BE2C (cell line): Measurements from ENCODE around the gene MRPL42. TPM values are rescaled to one million over a fixed set of nuclear protein-coding genes. Genes with fewer than 3 reads are reported as not detected.

ENCODE experiments used
- DNase-seq: peaks from one replicate; pipeline ENCODE4 v3.0.0-alpha.2; 2020
- H3K27me3 ChIP-seq: fragments of 250-450 bp; sonication (Bioruptor Pico); 2 replicates; pipeline ENCODE4 v1.5.1; 2020; ENCODE audit warnings: mild to moderate bottlenecking
- H3K36me3 ChIP-seq: fragments of 250-450 bp; sonication (Bioruptor Pico); 2 replicates; pipeline ENCODE4 v1.5.1; 2020; ENCODE audit warnings: mild to moderate bottlenecking
- H3K4me1 ChIP-seq: fragments of 250-450 bp; sonication (Bioruptor Pico); 2 replicates; pipeline ENCODE4 v1.5.1; 2020
- H3K4me3 ChIP-seq: 2 replicates; pipeline ENCODE4 v1.5.1; 2011; ENCODE audit warnings: low read depth, low read length
- H3K9me3 ChIP-seq: fragments of 250-450 bp; sonication (Bioruptor Pico); 2 replicates; pipeline ENCODE4 v1.5.1; 2020
- polyA plus RNA-seq: library from polyadenylated mRNA; unstranded; fragments of >200 nt; gene quantifications from one replicate; pipeline ENCODE4 v1.2.1, GENCODE V29; 2012; ENCODE audit warnings: low read depth, missing spikeins; ENCODE audit not compliant: insufficient read length, insufficient read depth
- TF ChIP-seq, protein P1 (sequence below): IDR thresholded peaks from 2 replicates; pipeline ENCODE4 v1.5.1; 2012; ENCODE audit warnings: mild to moderate bottlenecking, low read depth, low read length

MRPL42 gene
- polyA plus RNA-seq, result 50.4 TPM

DNA sequence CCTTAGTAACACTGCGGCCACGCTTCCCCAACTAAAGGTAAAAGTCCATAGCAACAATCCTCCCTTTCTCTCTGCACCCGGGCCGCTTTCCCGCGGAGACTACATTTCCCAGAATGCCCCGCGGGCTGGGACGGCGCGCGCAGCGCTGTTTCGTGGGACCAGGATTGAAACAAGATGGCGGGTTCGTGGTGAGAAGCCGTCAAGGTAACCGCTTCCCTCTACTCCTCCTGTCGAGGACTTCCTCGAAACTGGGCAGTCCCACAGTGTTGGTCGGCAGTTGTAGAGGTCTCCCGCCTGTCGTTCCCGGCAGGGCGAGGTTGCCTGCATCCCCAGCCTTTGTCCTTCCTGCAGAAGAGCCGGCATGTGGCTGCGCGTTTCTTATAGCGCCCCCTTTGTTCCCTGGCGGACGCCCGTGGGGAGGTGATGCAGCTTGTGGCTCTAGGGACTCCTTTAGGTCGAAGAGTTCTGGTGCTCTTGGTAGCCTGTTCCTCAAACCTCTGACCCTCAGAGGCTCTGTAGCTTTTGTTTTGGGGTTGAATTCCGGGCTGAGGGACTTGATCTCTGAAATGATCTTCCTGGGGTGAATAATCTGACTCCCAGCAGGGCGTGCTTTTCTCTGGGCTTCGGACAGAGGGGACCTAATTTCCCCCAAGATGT, at the start of gene MRPL42:
TSS of gene MRPL42 (plus strand) at position 164 of the 657 bp plus-strand sequence. CDS start 1,772 bp downstream, outside the sequence.
- DNase-seq, result peak; percentile 91
- TF ChIP-seq, protein P1, sequence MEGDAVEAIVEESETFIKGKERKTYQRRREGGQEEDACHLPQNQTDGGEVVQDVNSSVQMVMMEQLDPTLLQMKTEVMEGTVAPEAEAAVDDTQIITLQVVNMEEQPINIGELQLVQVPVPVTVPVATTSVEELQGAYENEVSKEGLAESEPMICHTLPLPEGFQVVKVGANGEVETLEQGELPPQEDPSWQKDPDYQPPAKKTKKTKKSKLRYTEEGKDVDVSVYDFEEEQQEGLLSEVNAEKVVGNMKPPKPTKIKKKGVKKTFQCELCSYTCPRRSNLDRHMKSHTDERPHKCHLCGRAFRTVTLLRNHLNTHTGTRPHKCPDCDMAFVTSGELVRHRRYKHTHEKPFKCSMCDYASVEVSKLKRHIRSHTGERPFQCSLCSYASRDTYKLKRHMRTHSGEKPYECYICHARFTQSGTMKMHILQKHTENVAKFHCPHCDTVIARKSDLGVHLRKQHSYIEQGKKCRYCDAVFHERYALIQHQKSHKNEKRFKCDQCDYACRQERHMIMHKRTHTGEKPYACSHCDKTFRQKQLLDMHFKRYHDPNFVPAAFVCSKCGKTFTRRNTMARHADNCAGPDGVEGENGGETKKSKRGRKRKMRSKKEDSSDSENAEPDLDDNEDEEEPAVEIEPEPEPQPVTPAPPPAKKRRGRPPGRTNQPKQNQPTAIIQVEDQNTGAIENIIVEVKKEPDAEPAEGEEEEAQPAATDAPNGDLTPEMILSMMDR, result peak; percentile 75
- Histone ChIP-seq H3K36me3 (peaks cover 27% of the 10 kb centered on the region), H3K27me3 (no peaks in the 10 kb centered on the region), H3K9me3 (no peaks in the 10 kb centered on the region), H3K4me3 (peak within 1 kb of the TSS; percentile 87), H3K4me1 (no peaks in the 10 kb centered on the region; the same call in 1 of the 2 replicates)

DNA sequence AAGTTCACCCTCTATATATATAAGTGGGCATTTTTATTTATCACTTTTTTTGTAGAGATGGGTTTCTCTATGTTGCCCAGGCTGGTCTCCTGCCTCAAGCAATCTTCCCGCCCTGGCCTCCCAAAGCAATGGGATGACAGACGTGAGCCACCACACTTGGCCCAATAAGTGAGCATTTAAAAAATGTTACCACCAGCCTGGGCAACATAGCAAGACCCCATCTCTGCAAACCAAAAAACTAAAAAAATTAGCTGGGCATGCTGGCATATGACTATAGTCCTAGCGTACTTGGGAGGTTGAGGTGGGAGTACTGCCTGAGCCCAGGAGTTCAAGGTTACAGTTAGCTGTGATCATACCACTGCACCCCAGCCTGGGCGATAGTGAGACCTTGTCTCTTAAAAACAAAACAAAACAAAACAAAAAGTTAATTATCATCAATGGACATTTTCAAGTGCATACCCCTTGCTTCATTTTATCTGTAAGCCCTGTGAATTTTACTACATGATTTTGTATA, 49.3 kb upstream of the MRPL42 start:
- Histone ChIP-seq H3K4me3 (no peak overlapping the region), H3K4me1 (peaks cover 2% of the 10 kb centered on the region; the same call in 1 of the 2 replicates), H3K36me3 (no peaks in the 10 kb centered on the region), H3K27me3 (no peaks in the 10 kb centered on the region), H3K9me3 (no peaks in the 10 kb centered on the region)
- TF ChIP-seq, protein P1, result no peak
- no peak for DNase-seq

DNA sequence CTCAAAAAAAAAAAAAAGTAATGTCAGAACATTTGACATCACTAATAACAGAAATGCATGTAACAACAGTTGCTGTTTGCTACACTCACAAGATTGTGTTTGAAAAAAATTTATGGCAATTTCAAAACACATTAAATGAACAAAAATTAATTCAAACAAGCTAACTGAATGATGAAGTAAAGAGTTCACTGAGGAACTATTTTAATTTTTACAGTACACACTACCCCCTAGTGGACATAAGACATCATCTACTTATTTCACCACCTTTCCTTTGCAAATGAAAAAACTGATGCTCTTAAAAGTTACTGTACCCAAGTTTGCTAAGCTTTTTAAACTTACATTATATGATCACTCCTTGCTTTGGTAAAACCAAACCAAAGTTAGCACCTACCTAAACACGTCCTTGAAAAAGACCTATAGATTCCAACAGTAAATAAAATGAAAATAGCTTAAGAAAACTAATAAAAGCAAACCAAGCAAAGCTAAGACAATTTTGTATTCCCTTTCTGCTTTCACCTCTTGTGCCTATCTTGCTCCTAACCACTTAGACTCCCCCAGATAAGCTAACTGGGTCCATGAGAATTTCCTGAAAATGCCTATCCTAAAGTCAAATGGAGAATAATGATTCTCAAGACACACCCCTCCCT, 47.8 kb upstream of the MRPL42 start:
- peaks cover 2% of the 10 kb centered on the region; the same call in 1 of the 2 replicates for H3K4me1 ChIP-seq
- DNase-seq, result no peak
- H3K27me3 ChIP-seq, result no peaks in the 10 kb centered on the region
- TF ChIP-seq, protein P1, result peak; percentile 56
- H3K36me3 ChIP-seq, result no peaks in the 10 kb centered on the region
- no peak overlapping the region for H3K4me3 ChIP-seq
- no peaks in the 10 kb centered on the region for H3K9me3 ChIP-seq

DNA sequence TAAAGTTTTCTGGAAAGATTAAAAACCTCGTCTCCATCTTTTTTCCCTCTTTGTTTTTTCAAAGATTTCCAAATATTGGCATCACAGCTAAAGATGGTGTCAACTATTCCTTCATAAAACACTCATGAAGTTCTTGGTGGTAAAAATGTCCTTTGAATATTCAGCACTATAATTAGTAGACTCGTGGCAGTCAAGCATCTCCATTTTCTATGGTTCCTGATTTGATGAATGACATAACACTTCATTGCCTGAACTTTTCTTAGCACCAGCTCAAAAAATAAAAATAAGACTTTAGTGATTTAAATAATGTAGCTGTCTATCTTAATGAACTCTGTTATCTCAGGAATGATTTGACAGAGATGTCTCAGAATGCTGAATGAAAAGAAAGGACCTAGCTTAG, 45.3 kb upstream of the MRPL42 start:
- H3K36me3 ChIP-seq, result no peaks in the 10 kb centered on the region

DNA sequence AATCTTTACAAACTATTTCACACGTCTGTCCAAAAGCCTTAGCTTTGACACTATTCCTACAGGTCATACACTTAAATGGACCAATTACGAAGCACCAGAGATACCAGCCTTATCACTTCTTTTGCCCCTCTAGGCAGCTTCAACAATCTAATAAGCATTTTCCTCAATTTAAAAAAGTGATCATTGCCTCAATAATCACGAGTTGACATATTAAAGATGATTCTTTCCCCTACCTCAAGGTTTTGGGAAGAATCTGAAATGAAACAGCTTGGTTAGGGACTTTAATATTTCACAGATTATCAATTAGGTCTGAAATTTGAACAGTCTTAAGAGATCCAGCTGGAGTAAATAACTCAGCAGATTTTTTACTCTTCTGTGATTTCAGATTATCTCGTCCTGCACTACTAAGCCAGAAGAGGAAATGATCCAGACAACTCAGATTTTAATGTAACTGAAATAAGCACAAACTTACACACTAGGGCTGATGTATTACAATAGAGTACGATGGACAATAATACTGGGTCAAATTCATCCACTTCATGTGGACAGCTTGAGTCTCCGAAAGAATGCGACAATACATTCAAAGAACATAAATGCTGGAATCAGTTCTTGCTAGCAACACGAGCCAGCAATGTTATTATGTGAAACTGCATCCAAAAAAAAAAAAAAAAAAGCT, 41.4 kb upstream of the MRPL42 start:
- TF ChIP-seq, protein P1, result no peak
- peaks cover 7% of the 10 kb centered on the region for H3K4me1 ChIP-seq

More for the DNA sequence above, 45.3 kb upstream of the MRPL42 start:
- TF ChIP-seq, protein P1, result no peak
- Histone ChIP-seq H3K4me1 (peaks cover 7% of the 10 kb centered on the region), H3K27me3 (no peaks in the 10 kb centered on the region), H3K9me3 (no peaks in the 10 kb centered on the region), H3K4me3 (no peak overlapping the region)
- DNase-seq, result no peak

More for the DNA sequence above, 41.4 kb upstream of the MRPL42 start:
- DNase-seq, result no peak
- no peaks in the 10 kb centered on the region for H3K36me3 ChIP-seq
- H3K27me3 ChIP-seq, result no peaks in the 10 kb centered on the region
- H3K9me3 ChIP-seq, result no peaks in the 10 kb centered on the region
- H3K4me3 ChIP-seq, result no peak overlapping the region
